Stimulated activated naive B cell treated with anti-CD40 and anti-IgM and Interleukin-4, amounts not matched to agents 10 μg/mL and 1 μg/mL and 100 μg/mL, for 72 hours (primary cell): ENCODE results near the gene HACD3.
"Not testable (repeated sequence)": the region's sequence is repeated elsewhere in the genome, so short reads cannot be mapped to it uniquely, and the experiment has no call there.

Experiments
- ATAC-seq, 2 donors: fragments of 150-1000 bp; cut with Tn5 transposase; replicated peaks; 2 replicates each; pipeline ENCODE4 v1.10.0; 2021; ENCODE audit warnings: moderate library complexity in 1 of 2
- DNase-seq: peaks from one replicate; pipeline ENCODE4 v3.0.0; 2021
- H3K27ac Mint-ChIP-seq: one replicate; pipeline ENCODE4 v1.8.0; 2022; ENCODE audit warnings: mild to moderate bottlenecking, mixed read lengths
- H3K27me3 Mint-ChIP-seq, 2 donors: one replicate each; pipeline ENCODE4 v1.8.0; 2022; ENCODE audit warnings: mixed read lengths in 2 of 2
- H3K36me3 Mint-ChIP-seq, 2 donors: one replicate each; pipeline ENCODE4 v1.8.0; 2022; ENCODE audit warnings: mixed read lengths in 2 of 2, mild to moderate bottlenecking in 1 of 2
- H3K4me1 Mint-ChIP-seq, 2 donors: one replicate each; pipeline ENCODE4 v1.8.0; 2022; ENCODE audit warnings: mixed read lengths in 2 of 2, mild to moderate bottlenecking in 1 of 2
- H3K4me3 Mint-ChIP-seq, 2 donors: one replicate each; pipeline ENCODE4 v1.8.0; 2022; ENCODE audit warnings: mild to moderate bottlenecking in 2 of 2, mixed read lengths in 2 of 2, moderate library complexity in 1 of 2
- H3K9me3 Mint-ChIP-seq, 2 donors: one replicate each; pipeline ENCODE4 v1.8.0; 2022; ENCODE audit warnings: mixed read lengths in 2 of 2, mild to moderate bottlenecking in 1 of 2

Gene HACD3

DNA sequence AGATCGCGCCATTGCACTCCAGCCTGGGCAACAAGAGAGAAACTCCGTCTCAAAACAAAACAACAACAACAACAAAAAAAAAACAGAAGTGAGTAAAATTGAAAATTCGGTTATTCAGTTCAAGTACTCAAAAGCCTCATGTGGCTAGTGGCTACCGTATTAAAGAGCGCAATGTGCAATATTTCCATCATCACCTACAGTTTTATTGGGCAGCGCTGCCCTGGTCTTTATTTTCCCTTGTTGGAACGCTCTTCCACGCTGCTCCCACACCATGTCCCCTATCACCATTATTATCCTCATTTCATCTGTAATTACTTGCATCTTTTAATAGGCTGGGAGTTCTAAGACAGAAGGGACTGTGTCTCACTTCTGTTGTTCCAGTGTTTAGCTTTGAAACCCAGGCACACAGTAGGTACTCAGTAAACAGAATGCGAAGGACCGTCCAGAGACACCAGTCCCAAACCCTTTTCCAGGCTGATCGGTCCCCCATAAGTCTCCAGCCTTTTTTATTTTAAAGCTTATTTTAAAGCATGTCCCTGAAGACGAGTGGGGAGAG lies 423 bp upstream of the HACD3 start:
- Mint-ChIP-seq H3K27ac (peak overlapping the region; percentile 93), H3K36me3 (peaks cover 6 to 12% of the 10 kb centered on the region in 2 donors), H3K27me3 (no peaks in the 10 kb centered on the region), H3K9me3 (no peaks in the 10 kb centered on the region), H3K4me3 (peak overlapping the region; percentile 86 to 88), H3K4me1 (peaks cover 11 to 41% of the 10 kb centered on the region in 2 donors)
- no peak for DNase-seq
- peak in 1 of 2 donors; percentile 17 for ATAC-seq

DNA sequence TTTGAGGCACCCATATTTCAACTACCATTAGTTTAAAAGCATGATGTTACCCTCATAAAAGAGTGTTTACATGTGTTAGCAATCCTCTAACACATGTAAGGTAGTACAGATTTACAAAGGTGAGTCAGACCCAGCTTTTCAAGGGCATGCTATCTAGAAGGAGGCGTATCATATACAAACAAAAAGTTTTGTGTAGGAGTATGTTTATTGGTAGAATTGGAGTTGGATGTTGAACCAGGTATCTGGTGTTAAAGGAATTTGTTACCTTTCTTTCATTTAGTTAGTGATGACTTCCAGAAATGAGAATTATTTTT lies 2.4 kb downstream of the HACD3 start:
- H3K4me1 Mint-ChIP-seq: peaks cover 12 to 55% of the 10 kb centered on the region in 2 donors
- no peak for ATAC-seq
- DNase-seq: no peak
- no peaks in the 10 kb centered on the region for H3K27me3 Mint-ChIP-seq
- H3K9me3 Mint-ChIP-seq: no peaks in the 10 kb centered on the region
- H3K27ac Mint-ChIP-seq: no peak overlapping the region
- no peak overlapping the region for H3K4me3 Mint-ChIP-seq
- H3K36me3 Mint-ChIP-seq: peaks cover 14 to 22% of the 10 kb centered on the region in 2 donors

DNA sequence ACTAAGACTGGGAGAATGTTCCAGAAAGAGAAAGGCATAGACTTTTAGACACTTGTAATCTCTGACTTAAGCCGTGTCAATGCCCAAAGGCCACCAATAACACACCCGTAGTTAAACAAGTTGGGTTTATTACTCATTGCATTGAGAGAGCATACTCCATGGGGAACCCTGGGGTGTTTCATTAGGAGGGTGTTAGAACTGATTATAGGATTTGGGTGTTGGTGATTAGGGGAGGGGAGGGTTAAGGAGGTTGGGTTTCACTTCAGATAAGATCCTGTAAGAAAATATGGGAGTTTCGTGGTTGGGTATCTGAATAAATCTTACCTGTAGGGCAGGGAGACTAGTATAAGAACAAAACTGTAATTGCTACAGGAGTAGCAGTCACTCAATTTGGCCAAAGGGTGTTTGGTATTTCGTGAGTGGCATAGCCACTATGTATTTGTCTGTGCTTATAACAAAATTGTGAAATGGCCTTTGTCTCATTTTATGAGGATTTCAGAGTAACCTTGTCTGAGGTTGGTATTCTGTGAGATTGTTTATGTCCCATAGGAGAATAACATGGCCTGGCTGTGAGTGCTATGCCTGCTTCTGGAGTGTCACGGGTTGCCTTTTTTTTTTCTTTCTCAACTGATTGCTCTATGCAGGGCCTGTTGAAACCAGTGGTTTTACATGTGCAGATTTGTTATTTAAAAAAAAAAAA lies 2.9 kb downstream of the HACD3 start:
- H3K27me3 Mint-ChIP-seq: no peaks in the 10 kb centered on the region
- no peak for DNase-seq
- H3K27ac Mint-ChIP-seq: no peak overlapping the region
- ATAC-seq: no peak
- no peaks in the 10 kb centered on the region for H3K9me3 Mint-ChIP-seq
- H3K4me3 Mint-ChIP-seq: no peak overlapping the region
- H3K4me1 Mint-ChIP-seq: peaks cover 13 to 59% of the 10 kb centered on the region in 2 donors
- H3K36me3 Mint-ChIP-seq: peaks cover 14 to 22% of the 10 kb centered on the region in 2 donors

DNA sequence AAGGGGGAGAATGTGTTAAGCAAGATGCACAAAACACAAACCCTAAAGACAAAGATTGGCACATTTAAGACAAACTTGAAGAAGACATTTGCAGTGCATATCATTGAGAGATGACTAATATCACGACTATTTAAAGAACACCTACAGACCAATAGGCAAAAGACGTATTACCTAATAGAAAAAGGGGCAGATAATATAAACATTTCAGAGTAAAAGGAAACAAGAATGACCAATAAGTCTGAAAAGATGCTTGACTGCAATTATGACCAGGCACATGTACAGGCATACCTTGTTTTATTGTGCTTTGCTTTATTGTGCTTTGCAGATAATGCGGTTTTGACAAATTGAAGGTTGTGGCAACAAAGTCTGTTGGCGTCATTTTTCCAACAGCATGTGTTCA lies 4.9 kb downstream of the HACD3 start:
- H3K36me3 Mint-ChIP-seq: peaks cover 14 to 22% of the 10 kb centered on the region in 2 donors
- no peak for ATAC-seq

GRCh38 chr15:65540314-65540713 lies 10.1 kb downstream of the HACD3 start:
- ATAC-seq: no peak
- DNase-seq: no peak
- H3K4me3 Mint-ChIP-seq: no peak overlapping the region
- no peaks in the 10 kb centered on the region for H3K27me3 Mint-ChIP-seq
- peaks cover 5 to 6% of the 10 kb centered on the region in 2 donors for H3K36me3 Mint-ChIP-seq
- H3K27ac Mint-ChIP-seq: no peak overlapping the region
- H3K9me3 Mint-ChIP-seq: no peaks in the 10 kb centered on the region
- H3K4me1 Mint-ChIP-seq: peaks cover 9 to 21% of the 10 kb centered on the region in 2 donors

More for the DNA sequence above, 4.9 kb downstream of the HACD3 start:
- peaks cover 11 to 55% of the 10 kb centered on the region in 2 donors for H3K4me1 Mint-ChIP-seq
- H3K9me3 Mint-ChIP-seq: no peaks in the 10 kb centered on the region
- no peak overlapping the region for H3K4me3 Mint-ChIP-seq
- H3K27ac Mint-ChIP-seq: no peak overlapping the region
- no peaks in the 10 kb centered on the region for H3K27me3 Mint-ChIP-seq
- no peak for DNase-seq

GRCh38 chr15:65541231-65541820 lies 11.1 kb downstream of the HACD3 start:
- ATAC-seq (no peak), DNase-seq (no peak)
- Mint-ChIP-seq H3K36me3 (peaks cover under 1 to 1% of the 10 kb centered on the region in 2 donors), H3K4me3 (no peak overlapping the region), H3K4me1 (peaks cover 8 to 16% of the 10 kb centered on the region in 2 donors), H3K9me3 (no peaks in the 10 kb centered on the region), H3K27ac (no peak overlapping the region), H3K27me3 (no peaks in the 10 kb centered on the region)

- Mint-ChIP-seq H3K4me1 (peaks cover 7% of the 10 kb centered on the region in 2 donors), H3K27ac (peak overlapping the region; percentile 68), H3K36me3 (peaks cover 0 to 1% of the 10 kb centered on the region in 2 donors), H3K9me3 (no peaks in the 10 kb centered on the region), H3K4me3 (no peak overlapping the region), H3K27me3 (no peaks in the 10 kb centered on the region)
- DNase-seq (no peak), ATAC-seq (no peak)
Measured at GRCh38 chr15:65547841-65548240, 17.6 kb downstream of the HACD3 start.

- H3K9me3 Mint-ChIP-seq, ATAC-seq, DNase-seq, H3K4me1 Mint-ChIP-seq, H3K27me3 Mint-ChIP-seq, H3K4me3 Mint-ChIP-seq, H3K27ac Mint-ChIP-seq: not testable (repeated sequence)
- H3K36me3 Mint-ChIP-seq: peaks cover 10 to 15% of the 10 kb centered on the region in 2 donors
Measured at GRCh38 chr15:65549288-65549687, 19.0 kb downstream of the HACD3 start.

DNA sequence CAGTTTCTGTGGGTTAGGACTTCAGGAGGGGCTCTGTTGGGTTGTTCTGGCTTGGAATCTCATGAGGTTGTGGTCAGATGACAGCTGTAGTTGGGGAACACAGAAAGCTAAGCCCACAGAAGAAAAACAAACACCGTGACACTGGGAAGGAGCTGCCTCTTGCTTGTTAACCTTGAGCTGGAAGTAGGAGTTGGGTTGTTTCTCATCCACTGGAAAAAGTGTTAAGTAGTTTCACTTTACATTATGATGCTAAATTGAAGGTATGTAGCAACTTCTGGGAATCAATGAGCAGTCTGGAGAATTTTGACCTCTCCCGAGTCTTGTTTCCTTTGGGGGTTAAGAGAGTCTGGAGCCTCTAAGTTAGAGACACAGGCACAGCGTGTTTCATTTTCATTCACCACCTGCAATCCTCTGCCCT lies 20.4 kb downstream of the HACD3 start:
- DNase-seq (no peak), ATAC-seq (no peak)
- H3K4me3 Mint-ChIP-seq: no peak overlapping the region
- H3K4me1 Mint-ChIP-seq: peaks cover 10 to 17% of the 10 kb centered on the region in 2 donors
- no peaks in the 10 kb centered on the region for H3K27me3 Mint-ChIP-seq
- H3K36me3 Mint-ChIP-seq: peaks cover 16 to 27% of the 10 kb centered on the region in 2 donors
- no peak overlapping the region for H3K27ac Mint-ChIP-seq
- no peaks in the 10 kb centered on the region for H3K9me3 Mint-ChIP-seq

DNA sequence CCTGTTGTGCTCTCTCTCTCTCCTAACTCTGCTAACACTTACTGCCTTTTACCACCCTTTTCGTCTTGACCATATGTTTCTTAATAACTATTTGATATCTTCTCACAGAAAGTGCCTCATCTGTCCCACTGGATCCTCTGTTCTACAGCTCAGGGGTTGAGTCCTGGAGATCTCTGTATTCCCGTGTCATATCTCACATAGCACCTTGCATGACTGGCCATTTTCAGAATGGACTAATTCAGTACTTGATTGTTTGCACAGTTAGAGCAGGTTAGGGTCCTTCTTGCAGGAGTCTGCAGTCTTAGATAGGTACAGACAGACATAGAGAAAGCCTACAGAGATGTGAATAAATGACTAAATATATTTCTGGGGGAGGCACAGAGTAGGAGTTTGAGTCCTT lies 20.9 kb downstream of the HACD3 start:
- Mint-ChIP-seq H3K9me3 (no peaks in the 10 kb centered on the region), H3K4me1 (peaks cover 10 to 17% of the 10 kb centered on the region in 2 donors), H3K4me3 (no peak overlapping the region), H3K27me3 (no peaks in the 10 kb centered on the region), H3K36me3 (peaks cover 17 to 29% of the 10 kb centered on the region in 2 donors), H3K27ac (no peak overlapping the region)
- DNase-seq: no peak
- no peak for ATAC-seq

GRCh38 chr15:65552851-65553250 lies 22.6 kb downstream of the HACD3 start:
- not testable (repeated sequence) for H3K27me3 Mint-ChIP-seq, H3K4me3 Mint-ChIP-seq, ATAC-seq, H3K9me3 Mint-ChIP-seq, DNase-seq, H3K27ac Mint-ChIP-seq
- peaks cover 7 to 17% of the 10 kb centered on the region in 2 donors for H3K4me1 Mint-ChIP-seq
- H3K36me3 Mint-ChIP-seq: peaks cover 26 to 37% of the 10 kb centered on the region in 2 donors

DNA sequence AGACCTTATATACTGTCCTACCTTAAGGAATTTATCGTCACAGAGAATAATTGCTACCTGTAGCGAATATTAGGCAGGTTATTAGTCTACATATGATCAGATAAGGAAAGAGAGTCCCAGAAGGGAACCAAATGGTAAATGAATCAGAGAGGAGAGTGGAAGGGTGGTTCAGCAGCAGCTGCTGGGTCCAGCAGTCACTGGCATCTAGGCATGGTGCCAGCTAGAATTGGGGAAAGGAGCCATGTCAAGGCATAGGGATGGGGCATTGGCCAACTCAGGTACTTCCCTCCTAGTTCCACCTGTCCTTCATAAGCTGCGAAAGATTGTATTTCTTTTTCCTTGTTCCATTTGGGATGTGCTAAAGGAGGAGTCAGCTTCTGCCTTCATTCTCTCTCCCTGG lies 23.4 kb downstream of the HACD3 start:
- Mint-ChIP-seq H3K27ac (no peak overlapping the region), H3K4me3 (no peak overlapping the region), H3K36me3 (peaks cover 32 to 45% of the 10 kb centered on the region in 2 donors), H3K4me1 (peaks cover 6 to 17% of the 10 kb centered on the region in 2 donors), H3K27me3 (no peaks in the 10 kb centered on the region), H3K9me3 (no peaks in the 10 kb centered on the region)
- DNase-seq (no peak), ATAC-seq (no peak)

DNA sequence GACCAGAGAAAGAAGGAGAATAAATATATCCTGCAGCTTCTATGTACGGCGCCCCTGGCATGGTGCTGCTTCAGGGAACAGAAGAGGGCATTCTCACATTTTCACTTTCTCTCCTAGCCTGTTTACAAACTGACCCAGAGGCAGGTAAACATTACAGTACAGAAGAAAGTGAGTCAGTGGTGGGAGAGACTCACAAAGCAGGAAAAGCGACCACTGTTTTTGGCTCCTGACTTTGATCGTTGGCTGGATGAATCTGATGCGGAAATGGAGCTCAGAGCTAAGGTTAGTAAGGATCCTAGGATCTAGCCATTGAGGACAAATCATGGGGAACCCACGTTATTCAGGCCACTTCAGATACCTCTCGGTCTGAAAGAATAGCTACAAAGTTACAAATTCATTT lies 26.4 kb downstream of the HACD3 start:
- H3K27me3 Mint-ChIP-seq: no peaks in the 10 kb centered on the region
- no peak for DNase-seq
- no peak overlapping the region for H3K4me3 Mint-ChIP-seq
- no peak overlapping the region for H3K27ac Mint-ChIP-seq
- H3K36me3 Mint-ChIP-seq: peaks cover 43 to 64% of the 10 kb centered on the region in 2 donors
- H3K9me3 Mint-ChIP-seq: no peaks in the 10 kb centered on the region
- H3K4me1 Mint-ChIP-seq: peaks cover 2 to 10% of the 10 kb centered on the region in 2 donors
- ATAC-seq: no peak

DNA sequence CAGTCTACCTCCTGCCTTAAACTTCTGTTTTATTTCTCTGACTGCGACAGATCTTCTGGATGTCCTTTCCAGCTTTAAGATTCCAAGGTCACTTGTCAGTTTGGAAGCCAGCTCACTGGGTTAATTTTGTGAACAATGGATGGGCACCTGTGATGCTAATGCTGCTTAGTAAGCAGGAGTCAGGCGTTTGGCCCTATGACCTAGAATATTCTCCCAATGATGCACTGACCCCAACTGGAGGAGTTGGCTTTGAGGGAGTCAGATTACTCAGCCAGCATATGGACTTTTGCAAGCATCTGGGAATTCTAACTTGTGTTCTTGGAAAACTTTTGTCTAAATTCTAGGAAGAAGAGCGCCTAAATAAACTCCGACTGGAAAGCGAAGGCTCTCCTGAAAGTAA lies 28.1 kb downstream of the HACD3 start:
- no peak overlapping the region for H3K27ac Mint-ChIP-seq
- no peaks in the 10 kb centered on the region for H3K27me3 Mint-ChIP-seq
- no peak for DNase-seq
- no peak for ATAC-seq
- H3K36me3 Mint-ChIP-seq: peaks cover 49 to 74% of the 10 kb centered on the region in 2 donors
- no peak overlapping the region for H3K4me3 Mint-ChIP-seq
- no peaks in the 10 kb centered on the region for H3K9me3 Mint-ChIP-seq
- H3K4me1 Mint-ChIP-seq: peaks cover 2 to 10% of the 10 kb centered on the region in 2 donors
